IMR-90 (cell line): ENCODE results near the gene ANKRD13D. TPM values are rescaled to one million over a fixed set of nuclear protein-coding genes. Genes with fewer than 3 reads are reported as not detected.

ENCODE experiments used
- ATAC-seq: fragments of 200-7000 bp; cut with Tn5 transposase; 2 replicates; pipeline ENCODE4 v1.9.1; 2020; ENCODE audit warnings: low read depth, mild to moderate bottlenecking, moderate library complexity
- BruUV-seq: library from RNA; stranded (reverse); fragments of 400-500 nt; replicated peaks from 2 replicates; lab custom pipeline; 2021; lab: Mats Ljungman, UMichigan
- CTCF ChIA-PET: fragments of 300-600 bp; formaldehyde crosslinking; extraction: SDS; loops from one replicate; lab custom pipeline; 2021; ENCODE audit warnings: antibody characterized with exemption; lab: Yijun Ruan, JAX
- POLR2A ChIA-PET: fragments of 300-600 bp; sonication (Branson Sonifier 250); formaldehyde crosslinking; loops from one replicate; lab custom pipeline; 2022; ENCODE audit warnings: antibody characterized with exemption; ENCODE audit not compliant: unreplicated experiment; lab: Charles Lee
- DNase-seq: peaks from one replicate; pipeline ENCODE4 v3.0.0; 2013
- H2AFZ ChIP-seq: replicated peaks from 2 replicates; pipeline ENCODE3; 2013; ENCODE audit warnings: low read length, mild to moderate bottlenecking; ENCODE audit not compliant: poor library complexity
- H2AK5ac ChIP-seq: 2 replicates; pipeline ENCODE4 v1.6.1; 2013; ENCODE audit warnings: low read depth, low read length, inconsistent platforms
- H2AK9ac ChIP-seq: replicated peaks from 2 replicates; pipeline ENCODE3; 2013; ENCODE audit warnings: mild to moderate bottlenecking, low read depth, low read length, moderate library complexity; ENCODE audit not compliant: poor library complexity
- H2BK120ac ChIP-seq: 2 replicates; pipeline ENCODE4 v1.6.1; 2013; ENCODE audit warnings: low read depth, low read length, inconsistent platforms
- H2BK15ac ChIP-seq: 3 replicates; pipeline ENCODE4 v1.6.1; 2013; ENCODE audit warnings: low read depth, low read length, inconsistent platforms
- H2BK20ac ChIP-seq: 2 replicates; pipeline ENCODE4 v1.6.1; 2013; ENCODE audit warnings: low read depth, mild to moderate bottlenecking, inconsistent platforms, low read length, moderate library complexity
- H2BK5ac ChIP-seq: 2 replicates; pipeline ENCODE4 v1.6.1; 2013; ENCODE audit warnings: mild to moderate bottlenecking, low read depth, low read length, inconsistent platforms; ENCODE audit not compliant: poor library complexity, severe bottlenecking
- H3K14ac ChIP-seq: replicated peaks from 2 replicates; pipeline ENCODE4 v1.6.1; 2013; ENCODE audit warnings: low read depth, low read length, inconsistent platforms
- H3K18ac ChIP-seq: 2 replicates; pipeline ENCODE4 v1.6.1; 2013; ENCODE audit warnings: low read depth, low read length, control low read depth
- H3K23ac ChIP-seq: 2 replicates; pipeline ENCODE4 v1.6.1; 2013; ENCODE audit warnings: low read depth, low read length, inconsistent platforms
- H3K27ac ChIP-seq: 2 replicates; pipeline ENCODE4 v1.5.1; 2013; ENCODE audit warnings: mild to moderate bottlenecking, control low read depth, low read length; ENCODE audit not compliant: insufficient read depth
- H3K27me3 ChIP-seq: 2 replicates; pipeline ENCODE4 v1.6.1; 2013; ENCODE audit warnings: low read length; ENCODE audit not compliant: control insufficient read depth, insufficient read depth
- H3K36me3 ChIP-seq: 2 replicates; pipeline ENCODE4 v1.6.1; 2013; ENCODE audit warnings: low read length, mixed read lengths; ENCODE audit not compliant: control insufficient read depth, insufficient read depth
- H3K4ac ChIP-seq: 2 replicates; pipeline ENCODE4 v1.6.1; 2013; ENCODE audit warnings: low read depth, low read length, inconsistent platforms
- H3K4me1 ChIP-seq: 2 replicates; pipeline ENCODE4 v1.6.1; 2013; ENCODE audit warnings: low read length, mixed read lengths; ENCODE audit not compliant: control insufficient read depth, insufficient read depth
- H3K4me2 ChIP-seq: 2 replicates; pipeline ENCODE4 v1.6.1; 2013; ENCODE audit warnings: low read depth, mild to moderate bottlenecking, control low read depth, low read length, moderate library complexity
- H3K4me3 ChIP-seq: 2 replicates; pipeline ENCODE4 v1.5.1; 2013; ENCODE audit warnings: low read depth, mild to moderate bottlenecking, control low read depth, low read length, moderate library complexity; ENCODE audit not compliant: insufficient read depth
- H3K56ac ChIP-seq: 2 replicates; pipeline ENCODE4 v1.6.1; 2013; ENCODE audit warnings: low read length, inconsistent platforms; ENCODE audit not compliant: insufficient read depth; ENCODE audit errors: extremely low read depth
- H3K79me1 ChIP-seq, 2 experiments: 2 replicates each; pipeline ENCODE4 v1.6.1; 2013; ENCODE audit warnings: low read length in 2 of 2, inconsistent platforms in 1 of 2, low read depth in 1 of 2
- H3K9ac ChIP-seq: 2 replicates; pipeline ENCODE4 v1.6.1; 2013; ENCODE audit warnings: low read depth, low read length, control low read depth
- H3K9me1 ChIP-seq: 2 replicates; pipeline ENCODE4 v1.6.1; 2013; ENCODE audit warnings: low read length, inconsistent platforms; ENCODE audit not compliant: insufficient read depth
- H3K9me3 ChIP-seq: 2 replicates; pipeline ENCODE4 v1.6.1; 2013; ENCODE audit warnings: low read length; ENCODE audit not compliant: control insufficient read depth, insufficient read depth
- H4K20me1 ChIP-seq: 2 replicates; pipeline ENCODE4 v1.6.1; 2013; ENCODE audit warnings: low read length, inconsistent platforms; ENCODE audit not compliant: insufficient read depth
- H4K5ac ChIP-seq: 2 replicates; pipeline ENCODE4 v1.6.1; 2013; ENCODE audit warnings: mild to moderate bottlenecking, low read depth, low read length, control low read depth
- H4K8ac ChIP-seq, 2 experiments: 2 replicates each; pipeline ENCODE4 v1.6.1; 2013; ENCODE audit warnings: low read depth in 2 of 2, low read length in 2 of 2, control low read depth in 1 of 2, inconsistent platforms in 1 of 2
- H4K91ac ChIP-seq: 2 replicates; pipeline ENCODE4 v1.6.1; 2013; ENCODE audit warnings: low read depth, low read length, inconsistent platforms; ENCODE audit not compliant: insufficient read depth
- CEBPB ChIP-seq: IDR thresholded peaks from 2 replicates; pipeline ENCODE4 v1.6.1; 2012; ENCODE audit warnings: low read depth, low read length, improper control_type of control experiment
- FOS ChIP-seq: fragments of 150-350 bp; IDR thresholded peaks from 2 replicates; pipeline ENCODE4 v1.6.1; 2016; ENCODE audit warnings: low read depth, low read length
- POLR2A ChIP-seq: IDR thresholded peaks from 2 replicates; pipeline ENCODE4 v1.6.1; 2012; ENCODE audit warnings: mild to moderate bottlenecking, low read depth, low read length
- WGBS, 2 experiments: methylation state at CpG; one replicate each; pipeline versions ENCODE4 v1.1.5 to v1.1.7; 2013; ENCODE audit warnings: missing lambda C conversion rate in 2 of 2; ENCODE audit not compliant: insufficient read length in 1 of 2; ENCODE audit errors: extremely low coverage in 2 of 2; 5-methylcytosine and 5-hydroxymethylcytosine counted together
- dilution Hi-C: fragments of 300-500 bp; cut with HindIII; formaldehyde crosslinking; loops from one replicate; pipeline ENCODE4 v1.14.3; 2018; ENCODE audit warnings: low sequenced_read_pairs; ENCODE audit not compliant: unreplicated experiment
- in situ Hi-C: fragments of 300-500 bp; cut with MboI; formaldehyde crosslinking; loops from 3 replicates; pipeline ENCODE4 v1.14.3; 2019; ENCODE audit warnings: low sequenced_read_pairs, inconsistent platforms, mixed read lengths
- intact Hi-C: fragments of 100-400 bp; cut with micrococcal nuclease; formaldehyde crosslinking; loops from 2 replicates; pipeline ENCODE4 v1.10.0; 2022
- polyA plus RNA-seq, 3 experiments: library from polyadenylated mRNA; depleted of rRNA; stranded (reverse); fragments of >200 nt; gene quantifications; 2 replicates each; pipeline ENCODE4 v1.2.3, GENCODE V29; 2012; ENCODE audit warnings: low replicate concordance in 1 of 3
- total RNA-seq: library from RNA; depleted of rRNA; stranded (reverse); fragments of >200 nt; gene quantifications from 2 replicates; pipeline ENCODE4 v1.2.3, GENCODE V29; 2012
- TF ChIP-seq, protein P1 (sequence below): conservative IDR thresholded peaks from 2 replicates; pipeline ENCODE4 v1.5.1; 2012; ENCODE audit warnings: mild to moderate bottlenecking, low read depth, low read length, improper control_type of control experiment

Gene ANKRD13D
- total and polyA plus RNA-seq, 2 of the 4 experiments (the other 2 are of a cell fraction), result 7.3 to 38.4 TPM

DNA sequence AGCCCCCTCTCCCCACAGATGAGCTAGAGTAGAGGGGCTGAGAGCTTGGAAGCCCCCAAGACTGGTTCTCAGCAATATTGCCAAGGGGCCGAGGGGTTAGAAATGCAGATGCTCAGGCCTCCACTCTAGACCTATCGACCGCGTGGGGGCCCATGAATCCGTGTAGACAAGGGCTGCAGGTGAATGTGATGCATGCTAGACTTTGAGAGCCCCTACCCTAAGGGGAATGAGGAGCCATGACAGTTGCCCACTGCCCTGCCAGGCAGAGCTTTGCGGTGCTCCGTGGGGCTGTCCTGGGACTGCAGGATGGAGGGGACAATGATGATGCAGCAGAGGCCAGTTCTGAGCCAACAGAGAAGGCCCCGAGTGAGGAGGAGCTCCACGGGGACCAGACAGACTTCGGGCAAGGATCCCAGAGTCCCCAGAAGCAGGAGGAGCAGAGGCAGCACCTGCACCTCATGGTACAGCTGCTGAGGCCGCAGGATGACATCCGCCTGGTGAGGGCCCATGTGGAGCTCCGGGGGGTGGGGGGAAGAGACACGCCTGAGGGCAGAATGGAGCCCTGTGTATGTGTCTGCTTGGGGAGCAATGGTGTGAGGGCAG, 15.5 kb downstream of the ANKRD13D start:
- H3K9me3 ChIP-seq, result no peaks in the 10 kb centered on the region
- no peak for ATAC-seq
- intact Hi-C loops, result no loop called here
- peak overlapping the region; percentile 99 for H2AFZ ChIP-seq
- dilution Hi-C loops, result no loop called here
- peak overlapping the region; percentile 91 for H3K4me2 ChIP-seq
- no peak overlapping the region for H2BK120ac ChIP-seq
- no peak overlapping the region for H2BK5ac ChIP-seq
- peak overlapping the region in 1 of 2 experiments; percentile 80; a peak in 2 of 4 replicates for H4K8ac ChIP-seq
- TF ChIP-seq, protein P1, sequence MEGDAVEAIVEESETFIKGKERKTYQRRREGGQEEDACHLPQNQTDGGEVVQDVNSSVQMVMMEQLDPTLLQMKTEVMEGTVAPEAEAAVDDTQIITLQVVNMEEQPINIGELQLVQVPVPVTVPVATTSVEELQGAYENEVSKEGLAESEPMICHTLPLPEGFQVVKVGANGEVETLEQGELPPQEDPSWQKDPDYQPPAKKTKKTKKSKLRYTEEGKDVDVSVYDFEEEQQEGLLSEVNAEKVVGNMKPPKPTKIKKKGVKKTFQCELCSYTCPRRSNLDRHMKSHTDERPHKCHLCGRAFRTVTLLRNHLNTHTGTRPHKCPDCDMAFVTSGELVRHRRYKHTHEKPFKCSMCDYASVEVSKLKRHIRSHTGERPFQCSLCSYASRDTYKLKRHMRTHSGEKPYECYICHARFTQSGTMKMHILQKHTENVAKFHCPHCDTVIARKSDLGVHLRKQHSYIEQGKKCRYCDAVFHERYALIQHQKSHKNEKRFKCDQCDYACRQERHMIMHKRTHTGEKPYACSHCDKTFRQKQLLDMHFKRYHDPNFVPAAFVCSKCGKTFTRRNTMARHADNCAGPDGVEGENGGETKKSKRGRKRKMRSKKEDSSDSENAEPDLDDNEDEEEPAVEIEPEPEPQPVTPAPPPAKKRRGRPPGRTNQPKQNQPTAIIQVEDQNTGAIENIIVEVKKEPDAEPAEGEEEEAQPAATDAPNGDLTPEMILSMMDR, result no peak
- TF ChIP-seq CEBPB, result no peak
- TF ChIP-seq POLR2A, result no peak
- no peak for TF ChIP-seq FOS
- H2BK20ac ChIP-seq, result no peak overlapping the region; the same call in 1 of the 2 replicates
- peaks cover 44% of the 10 kb centered on the region for H3K36me3 ChIP-seq
- no TSS peak for BruUV-seq
- peak overlapping the region; percentile 90; the same call in 1 of the 2 replicates for H3K9ac ChIP-seq
- POLR2A ChIA-PET, result interaction anchor here (0.6 kb wide), 1 partner anchor 11 kb away, joined by 3 read pairs; no protein-coding TSS in a partner anchor
- CTCF ChIA-PET, result no interaction called here
- H3K23ac ChIP-seq, result peak overlapping the region; percentile 23; the same call in 1 of the 2 replicates
- H3K9me1 ChIP-seq, result peaks cover 3% of the 10 kb centered on the region
- peak overlapping the region; percentile 36; the same call in 1 of the 2 replicates for H2AK5ac ChIP-seq
- no peak overlapping the region for H2BK15ac ChIP-seq
- no peaks in the 10 kb centered on the region for H3K27me3 ChIP-seq
- no peak overlapping the region for H3K4ac ChIP-seq
- no peak overlapping the region for H4K5ac ChIP-seq
- H2AK9ac ChIP-seq, result peak overlapping the region; percentile 95
- peaks cover 18% of the 10 kb centered on the region for H3K4me1 ChIP-seq
- in situ Hi-C loops, result no loop called here
- H4K20me1 ChIP-seq, result peaks cover 4% of the 10 kb centered on the region
- 75% methylated on average over 8 of the region's 14 CpGs; no CpG with 5 or more reads in 1 of the 2 experiments for WGBS, 2 experiments
- H4K91ac ChIP-seq, result no peak overlapping the region
- peak overlapping the region; percentile 100 for H3K4me3 ChIP-seq
- no peak overlapping the region for H3K56ac ChIP-seq
- no peak for DNase-seq
- H3K79me1 ChIP-seq, result peaks cover 2 to 28% of the 10 kb centered on the region in 2 experiments; a peak in 2 of 4 replicates
- no peak overlapping the region for H3K14ac ChIP-seq
- no peak overlapping the region for H3K27ac ChIP-seq
- H3K18ac ChIP-seq, result no peak overlapping the region
